Esophagus squamous epithelium (tissue), 5 donors: Measurements from ENCODE around the gene ADAM33. TPM values are rescaled to one million over a fixed set of nuclear protein-coding genes. Genes with fewer than 3 reads are reported as not detected.

Experiments
- DNase-seq: peaks from one replicate; lab custom pipeline; 2025; lab: John Stamatoyannopoulos, UW
- H3K27ac ChIP-seq, 4 donors: fragments of 200-600 bp; sonication (generic); one replicate each; pipeline ENCODE4 v1.5.1; 2016 to 2019; ENCODE audit warnings: mild to moderate bottlenecking in 1 of 4
- H3K27me3 ChIP-seq, 4 donors: fragments of 200-600 bp; sonication (generic); 1 replicate in 3 of 4; 2 replicates in 1 of 4; pipeline versions ENCODE4 v1.5.1 to v1.6.0; 2017 to 2021; ENCODE audit warnings: antibody characterized with exemption in 1 of 4
- H3K36me3 ChIP-seq, 3 donors: fragments of 200-600 bp; sonication (generic); one replicate each; pipeline ENCODE4 v1.5.1; 2016 to 2019
- H3K4me1 ChIP-seq, 3 donors: fragments of 200-600 bp; sonication (generic); one replicate each; pipeline ENCODE4 v1.5.1; 2017 to 2019
- H3K4me3 ChIP-seq, 4 donors: fragments of 200-600 bp; sonication (generic); 1 replicate in 3 of 4; 2 replicates in 1 of 4; pipeline ENCODE4 v1.5.1; 2016 to 2019; ENCODE audit warnings: mild to moderate bottlenecking in 2 of 4, moderate library complexity in 1 of 4
- H3K9me3 ChIP-seq, 3 donors: fragments of 200-600 bp; sonication (generic); one replicate each; pipeline ENCODE4 v1.5.1; 2016 to 2019
- POLR2A ChIP-seq, 4 donors: fragments of 450-650 bp; IDR thresholded peaks; one replicate each; pipeline ENCODE4 v1.6.1; 2017; ENCODE audit warnings: antibody characterized with exemption in 4 of 4, mild to moderate bottlenecking in 4 of 4, moderate library complexity in 3 of 4
- WGBS, 2 donors: methylation state at CpG; one replicate each; pipeline ENCODE4 v1.1.5; 2018; 5-methylcytosine and 5-hydroxymethylcytosine counted together
- intact Hi-C: fragments of 100-400 bp; cut with DNase I; formaldehyde crosslinking; loops from one replicate; pipeline ENCODE4 v1.15.0; 2022
- total RNA-seq, 4 donors: library from RNA; depleted of rRNA; stranded (reverse); fragments of >200 nt; gene quantifications; one replicate each; pipeline ENCODE4 v1.1.0, GENCODE V29; 2016
- TF ChIP-seq, protein P1 (sequence below), 6 experiments: fragments of 450-650 bp in 4 of 6; fragments of 200-600 bp in 2 of 6; sonication (generic) in 2 of 6; IDR thresholded peaks; one replicate each; pipeline ENCODE4 v1.5.1; 2016 to 2019; ENCODE audit warnings: antibody characterized with exemption in 6 of 6, mild to moderate bottlenecking in 4 of 6, moderate library complexity in 4 of 6
- donor health status: DM: yes; HTN: yes; CAD: no.

ADAM33 gene
- total RNA-seq, 4 donors from 2014 or later, result 2.4 to 27.7 (median 6.4) TPM

DNA sequence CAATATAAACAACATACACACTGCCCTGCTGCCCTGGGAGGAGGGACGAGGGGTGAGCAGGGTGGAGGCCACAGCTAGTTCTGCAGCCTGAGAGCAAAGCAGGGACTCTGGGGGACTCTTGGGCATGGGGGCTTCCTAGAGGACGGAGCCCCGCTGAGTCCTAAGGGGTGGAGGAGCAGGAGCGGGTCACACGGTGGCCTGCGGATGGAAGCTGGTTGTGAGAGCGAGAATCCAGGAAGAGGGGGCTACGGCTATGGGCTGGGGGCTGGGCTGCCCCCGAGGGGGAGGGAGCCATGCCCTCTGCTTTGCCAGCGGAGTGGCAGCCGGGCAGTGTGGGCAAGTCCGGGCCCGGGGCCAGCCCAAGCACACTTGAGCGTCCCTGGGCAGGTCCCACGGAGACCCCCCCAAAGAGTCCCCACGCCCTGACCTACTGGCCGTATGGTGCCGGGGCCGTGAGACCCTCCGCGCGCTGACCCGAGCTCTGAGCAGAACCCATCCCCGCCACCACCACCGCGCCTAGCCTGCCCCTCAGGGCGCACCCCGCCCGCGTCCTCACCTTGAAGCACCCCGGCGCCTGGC is 369 bp downstream of the ADAM33 start:
- intact Hi-C loops, result no loop called here
- Histone ChIP-seq H3K4me1 (peaks cover 18 to 57% (median 31%) of the 10 kb centered on the region in 3 donors), H3K27me3 (peaks cover 0 to 63% (median 5%) of the 10 kb centered on the region in 4 donors), H3K36me3 (no peaks in the 10 kb centered on the region), H3K4me3 (peak overlapping the region; percentile 27 to 77 (median 52)), H3K9me3 (no peaks in the 10 kb centered on the region), H3K27ac (peak overlapping the region; percentile 80 to 95 (median 88))
- 2 to 5% methylated on average over 6 to 12 of the region's 32 CpGs for WGBS, 2 donors
- TF ChIP-seq, protein P1, sequence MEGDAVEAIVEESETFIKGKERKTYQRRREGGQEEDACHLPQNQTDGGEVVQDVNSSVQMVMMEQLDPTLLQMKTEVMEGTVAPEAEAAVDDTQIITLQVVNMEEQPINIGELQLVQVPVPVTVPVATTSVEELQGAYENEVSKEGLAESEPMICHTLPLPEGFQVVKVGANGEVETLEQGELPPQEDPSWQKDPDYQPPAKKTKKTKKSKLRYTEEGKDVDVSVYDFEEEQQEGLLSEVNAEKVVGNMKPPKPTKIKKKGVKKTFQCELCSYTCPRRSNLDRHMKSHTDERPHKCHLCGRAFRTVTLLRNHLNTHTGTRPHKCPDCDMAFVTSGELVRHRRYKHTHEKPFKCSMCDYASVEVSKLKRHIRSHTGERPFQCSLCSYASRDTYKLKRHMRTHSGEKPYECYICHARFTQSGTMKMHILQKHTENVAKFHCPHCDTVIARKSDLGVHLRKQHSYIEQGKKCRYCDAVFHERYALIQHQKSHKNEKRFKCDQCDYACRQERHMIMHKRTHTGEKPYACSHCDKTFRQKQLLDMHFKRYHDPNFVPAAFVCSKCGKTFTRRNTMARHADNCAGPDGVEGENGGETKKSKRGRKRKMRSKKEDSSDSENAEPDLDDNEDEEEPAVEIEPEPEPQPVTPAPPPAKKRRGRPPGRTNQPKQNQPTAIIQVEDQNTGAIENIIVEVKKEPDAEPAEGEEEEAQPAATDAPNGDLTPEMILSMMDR (IDR thresholded peaks at IDR 0.05), result no peak
- no peak for TF ChIP-seq POLR2A (IDR thresholded peaks at IDR 0.05)
- no peak for DNase-seq

DNA sequence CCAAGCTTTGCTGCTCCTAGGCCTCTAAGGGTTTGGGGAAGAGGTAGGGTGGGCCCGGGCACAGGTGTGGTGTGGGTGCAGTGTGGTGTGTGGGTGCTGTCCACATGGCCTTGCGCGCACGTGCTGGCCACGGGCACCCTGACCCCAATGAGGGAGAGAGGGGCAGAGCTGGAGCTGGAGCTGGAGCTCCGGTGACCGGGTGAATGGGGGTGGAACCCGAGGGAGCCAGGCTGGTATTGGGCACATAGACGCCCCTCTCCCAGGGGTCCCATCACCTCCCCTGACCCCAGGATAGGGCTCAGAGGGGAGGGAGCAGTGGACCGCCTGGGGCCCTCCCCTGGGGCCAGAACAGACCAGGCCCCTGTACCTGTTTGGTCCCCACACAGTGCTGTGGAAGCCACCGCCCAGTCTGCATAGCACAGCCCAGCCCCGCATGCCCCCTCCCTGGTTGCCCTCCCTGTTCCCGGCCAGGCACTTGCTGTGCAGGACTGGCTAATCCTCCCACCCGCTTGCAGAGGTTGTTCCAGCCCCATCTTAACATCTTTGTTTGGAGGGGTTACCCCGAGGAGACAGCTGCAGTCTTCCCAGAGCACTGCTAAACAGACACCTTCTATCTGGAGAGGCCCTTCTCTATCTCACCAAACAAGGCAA is 984 bp downstream of the ADAM33 start:
- H3K4me1 ChIP-seq, result peaks cover 15 to 55% (median 30%) of the 10 kb centered on the region in 3 donors
- WGBS, 2 donors, result 67 to 73% methylated on average over 4 to 5 of the region's 15 CpGs
- intact Hi-C loops, result no loop called here
- TF ChIP-seq, protein P1 (IDR thresholded peaks at IDR 0.05), result no peak
- no peak for TF ChIP-seq POLR2A (IDR thresholded peaks at IDR 0.05)
- H3K36me3 ChIP-seq, result no peaks in the 10 kb centered on the region
- peak overlapping the region; percentile 27 to 77 (median 52) for H3K4me3 ChIP-seq
- no peak for DNase-seq
- H3K9me3 ChIP-seq, result no peaks in the 10 kb centered on the region
- H3K27me3 ChIP-seq, result peaks cover 0 to 70% (median 5%) of the 10 kb centered on the region in 4 donors
- H3K27ac ChIP-seq, result peak overlapping the region; percentile 80 to 95 (median 88)

DNA sequence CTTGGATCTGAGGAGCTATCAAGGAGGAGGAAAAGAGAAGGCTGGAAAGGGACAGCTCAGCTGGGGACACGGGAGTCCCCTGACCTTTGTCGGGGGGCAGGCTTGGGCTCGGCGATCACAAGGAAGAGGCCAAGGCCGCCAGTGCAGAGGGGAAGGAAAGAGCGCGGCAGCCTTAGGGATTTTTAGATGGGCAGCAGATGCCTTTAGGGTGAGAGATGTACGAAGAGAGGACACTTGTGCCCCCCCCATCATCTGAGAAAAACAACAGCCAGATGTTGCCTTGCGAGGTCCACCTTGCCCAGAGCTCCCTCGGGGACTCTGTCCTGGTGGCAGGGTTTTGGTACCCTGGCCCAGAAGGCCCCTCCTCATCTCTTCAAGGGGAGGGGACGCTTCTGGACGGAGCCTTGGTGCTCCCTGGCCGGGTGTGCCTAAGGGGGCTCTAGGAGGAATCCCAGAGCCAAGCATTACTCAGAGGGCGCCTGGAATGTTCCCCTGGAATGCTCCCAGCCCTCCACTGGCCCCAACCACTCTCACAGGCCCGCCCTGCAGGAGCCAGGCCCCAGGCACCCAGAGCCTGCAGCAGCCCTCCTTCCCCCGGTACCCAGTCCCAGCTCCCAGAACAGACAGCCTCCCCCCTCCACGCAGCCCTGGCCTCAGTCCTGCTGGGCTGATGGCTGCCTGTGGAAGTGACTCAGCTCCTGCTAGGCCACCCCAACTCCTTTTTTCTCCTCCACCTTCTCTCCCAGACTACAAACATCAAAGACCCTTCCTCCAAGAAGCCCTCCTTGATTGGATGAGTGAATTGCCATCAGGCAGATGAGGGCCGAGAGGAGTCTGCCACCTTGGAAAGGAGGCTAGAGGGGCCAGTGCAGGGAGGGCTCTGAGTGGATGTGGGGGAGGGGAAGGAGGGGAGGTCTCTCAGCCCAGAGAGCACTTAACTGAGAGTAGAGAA is 1.8 kb downstream of the ADAM33 start:
- 41 to 55% methylated on average over 12 of the region's 18 CpGs for WGBS, 2 donors
- peak in 2 of 4 donors; percentile 30 to 42 for TF ChIP-seq POLR2A (IDR thresholded peaks at IDR 0.05)
- TF ChIP-seq, protein P1 (IDR thresholded peaks at IDR 0.05), result no peak
- no peak for DNase-seq
- no peaks in the 10 kb centered on the region for H3K9me3 ChIP-seq
- H3K4me3 ChIP-seq, result peak overlapping the region; percentile 27 to 77 (median 52)
- intact Hi-C loops, result loop anchor here (5.0 to 10.0 kb wide), 2 partner anchors 32 to 405 kb away; partner anchors contain the start of gene SIGLEC1
- H3K27ac ChIP-seq, result peak overlapping the region; percentile 80 to 95 (median 88)
- peaks cover 15 to 55% (median 30%) of the 10 kb centered on the region in 3 donors for H3K4me1 ChIP-seq
- peaks cover 0 to 78% (median 5%) of the 10 kb centered on the region in 4 donors for H3K27me3 ChIP-seq
- H3K36me3 ChIP-seq, result no peaks in the 10 kb centered on the region

DNA sequence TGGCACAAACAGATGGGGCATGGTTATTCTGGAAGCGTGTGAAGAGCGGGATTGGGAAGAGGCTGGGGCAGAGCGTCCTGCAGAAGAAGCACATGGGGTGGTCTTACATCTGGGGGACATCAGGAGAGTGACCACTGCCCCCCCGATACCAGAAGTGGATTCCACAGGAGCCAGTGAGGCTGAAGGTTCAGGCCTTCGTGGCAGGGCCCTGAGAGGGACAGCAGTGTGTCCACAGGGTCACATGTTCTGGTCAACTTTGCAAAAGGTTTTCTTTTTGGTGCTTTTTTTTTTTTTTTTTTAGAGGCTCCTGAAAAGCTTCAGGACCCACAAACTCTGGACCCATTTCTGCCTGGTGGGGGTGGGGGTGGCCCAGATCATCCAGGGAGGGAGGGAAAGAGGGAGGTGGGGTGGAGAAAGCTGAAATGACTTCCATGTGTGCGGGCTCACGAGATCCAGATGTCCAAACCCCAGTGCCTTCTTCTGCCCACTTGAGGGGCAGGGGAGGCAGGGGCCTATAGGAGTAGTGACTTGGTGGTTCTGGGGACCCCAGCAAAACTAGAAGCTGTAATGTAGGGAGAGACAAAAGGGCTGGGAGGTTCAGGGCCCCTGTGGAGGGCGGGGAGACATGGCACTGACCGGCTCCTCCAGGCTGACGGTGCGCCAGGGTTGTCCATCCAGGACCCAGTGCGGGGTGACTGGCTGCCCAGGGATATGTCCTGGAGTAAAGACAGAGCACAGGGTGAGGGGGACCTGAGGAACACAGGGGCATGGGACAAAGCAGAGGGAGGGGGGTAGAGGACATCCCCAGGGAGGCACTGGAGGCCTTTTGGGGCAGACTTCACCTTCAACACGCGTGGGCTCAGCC is 2.7 kb downstream of the ADAM33 start:
- H3K9me3 ChIP-seq, result no peaks in the 10 kb centered on the region
- H3K36me3 ChIP-seq, result peaks cover 0 to 8% (median 0%) of the 10 kb centered on the region in 3 donors
- peaks cover 0 to 87% (median 5%) of the 10 kb centered on the region in 4 donors for H3K27me3 ChIP-seq
- peak overlapping the region in 3 of 4 donors; percentile 50 to 77 (median 55) for H3K4me3 ChIP-seq
- H3K4me1 ChIP-seq, result peaks cover 15 to 55% (median 30%) of the 10 kb centered on the region in 3 donors
- TF ChIP-seq POLR2A (IDR thresholded peaks at IDR 0.05), result no peak
- TF ChIP-seq, protein P1 (IDR thresholded peaks at IDR 0.05), result no peak
- no peak for DNase-seq
- H3K27ac ChIP-seq, result peak overlapping the region; percentile 80 to 95 (median 88)
- WGBS, 2 donors, result 57 to 73% methylated on average over 10 of the region's 14 CpGs
- intact Hi-C loops, result loop anchor here (5.0 to 10.0 kb wide), 2 partner anchors 33 to 406 kb away; partner anchors contain the start of gene SIGLEC1
